Measurements from ENCODE around the gene LORICRIN. TPM values are rescaled to one million over a fixed set of nuclear protein-coding genes. Genes with fewer than 3 reads are reported as not detected.
A peak's percentile ranks its signal among the peaks of the same experiment; 100 is the strongest.
"Not testable (repeated sequence)": the region's sequence is repeated elsewhere in the genome, so short reads cannot be mapped to it uniquely, and the experiment has no call there.

The LORICRIN gene
- polyA plus RNA-seq, 1 of the 3 experiments (the other 2 are of a cell fraction), result not detected

- H3K9ac ChIP-seq; H3K9me2 ChIP-seq; H2AFZ ChIP-seq (ENCODE audit: low read depth); H4K20me1 ChIP-seq (ENCODE audit: insufficient read depth); H3K4me2 ChIP-seq; H3K27me3 ChIP-seq (ENCODE audit: insufficient read depth); H3F3A ChIP-seq (replicated peaks; ENCODE audit: insufficient read depth); H3K9me3 ChIP-seq; H3K4me3 ChIP-seq (ENCODE audit: low read depth in 2 of 2, low read length in 1 of 2); H3K36me3 ChIP-seq (replicated peaks in 1 of 2; ENCODE audit: control insufficient read depth in 1 of 2, insufficient read depth in 2 of 2, low read length in 1 of 2); POLR2A ChIA-PET; H3K4me1 ChIP-seq (ENCODE audit: control insufficient read depth in 1 of 2, insufficient read depth in 2 of 2, low read depth in 1 of 2, low read length in 1 of 2); H3K27ac ChIP-seq (ENCODE audit: low read depth in 2 of 2, low read length in 1 of 2); H3K79me2 ChIP-seq (ENCODE audit: insufficient read depth): not testable (repeated sequence)
- peak; percentile 70 for TF ChIP-seq CTCF (IDR thresholded peaks at IDR 0.05)
- CTCF ChIA-PET, result interaction anchor here (0.6 to 1.6 kb wide), 17 partner anchors 8 to 576 kb away, joined by 3 to 9 read pairs (median 3); partner anchors contain the start of gene PRR9
- DNase-seq, result peak; percentile 19
- under 1% methylated on average over 8 of the region's 12 CpGs for WGBS (ENCODE audit: low lambda C conversion rate)
Observed at GRCh38 chr1:153229076-153229829, 30.2 kb upstream of the LORICRIN start.

- CTCF ChIA-PET, result interaction anchor here (0.9 kb wide), 1 partner anchor 11 kb away, joined by 4 read pairs; no protein-coding TSS in a partner anchor
- DNase-seq, result no peak
- no peak overlapping the region for H2AFZ ChIP-seq (ENCODE audit: low read depth)
- H3K4me3 ChIP-seq (ENCODE audit: low read depth in 2 of 2, low read length in 1 of 2), result no peak overlapping the region
- 17% methylated on average over 1 of the region's 4 CpGs for WGBS (ENCODE audit: low lambda C conversion rate)
- H3K27me3 ChIP-seq (ENCODE audit: insufficient read depth), result peaks cover 5% of the 10 kb centered on the region; the same call in 1 of the 2 replicates
- no peak overlapping the region for H3K9ac ChIP-seq
- no peaks in the 10 kb centered on the region for H4K20me1 ChIP-seq (ENCODE audit: insufficient read depth)
- H3F3A ChIP-seq (replicated peaks; ENCODE audit: insufficient read depth), result no peaks in the 10 kb centered on the region
- no peaks in the 10 kb centered on the region for H3K36me3 ChIP-seq (replicated peaks in 1 of 2; ENCODE audit: control insufficient read depth in 1 of 2, insufficient read depth in 2 of 2, low read length in 1 of 2)
- no peak overlapping the region for H3K27ac ChIP-seq (ENCODE audit: low read depth in 2 of 2, low read length in 1 of 2)
- H3K9me3 ChIP-seq, result no peaks in the 10 kb centered on the region
- H3K9me2 ChIP-seq, result no peaks in the 10 kb centered on the region
- H3K4me1 ChIP-seq (ENCODE audit: control insufficient read depth in 1 of 2, insufficient read depth in 2 of 2, low read depth in 1 of 2, low read length in 1 of 2), result no peaks in the 10 kb centered on the region
- POLR2A ChIA-PET, result no interaction called here
- H3K4me2 ChIP-seq, result no peak overlapping the region
- no peaks in the 10 kb centered on the region for H3K79me2 ChIP-seq (ENCODE audit: insufficient read depth)
- no peak for TF ChIP-seq CTCF (IDR thresholded peaks at IDR 0.05)
- no peak for TF ChIP-seq MAX (IDR thresholded peaks at IDR 0.05; ENCODE audit: low read depth)
- no peak for TF ChIP-seq FOSL2 (IDR thresholded peaks at IDR 0.05; ENCODE audit: borderline replicate concordance, low read depth)
- no peak for TF ChIP-seq ELF1 (IDR thresholded peaks at IDR 0.05)
- no peak for TF ChIP-seq JUND (IDR thresholded peaks at IDR 0.05)
- TF ChIP-seq CHD2 (IDR thresholded peaks at IDR 0.05; ENCODE audit: low read length, partially characterized antibody), result no peak
- TF ChIP-seq FOXM1 (IDR thresholded peaks at IDR 0.05; ENCODE audit: low read depth), result no peak
- no peak for TF ChIP-seq NFIC (IDR thresholded peaks at IDR 0.05; ENCODE audit: borderline replicate concordance)
- TF ChIP-seq RXRA (IDR thresholded peaks at IDR 0.05; ENCODE audit: borderline replicate concordance, low read depth), result no peak
- TF ChIP-seq RFX5 (IDR thresholded peaks at IDR 0.05; ENCODE audit: low read length), result no peak
- TF ChIP-seq YY1 (IDR thresholded peaks at IDR 0.05; ENCODE audit: low read depth), result no peak
- no peak for TF ChIP-seq EP300 (IDR thresholded peaks at IDR 0.05; ENCODE audit: borderline replicate concordance in 1 of 2, low read depth in 1 of 2, low read length in 1 of 2)
- TF ChIP-seq USF1 (IDR thresholded peaks at IDR 0.05; ENCODE audit: borderline replicate concordance, low read depth), result no peak
- no peak for TF ChIP-seq IRF3 (IDR thresholded peaks at IDR 0.05; ENCODE audit: low read depth, low read length)
Observed at GRCh38 chr1:153231363-153231762, 28.1 kb upstream of the LORICRIN start.

Measured in SK-N-SH (cell line).